Endothelial cell of umbilical vein (primary cell): ENCODE data around the gene TOMM6. TPM values are rescaled to one million over a fixed set of nuclear protein-coding genes. Genes with fewer than 3 reads are reported as not detected.

Experiments used
- BruUV-seq: library from RNA; stranded (reverse); fragments of 400-500 nt; replicated peaks from 2 replicates; lab custom pipeline; 2021; lab: Mats Ljungman, UMichigan
- CTCF ChIA-PET: fragments of 300-600, 350-600 bp; sonication (Branson Sonifier 250); formaldehyde crosslinking; loops from one replicate; lab custom pipeline; 2021; ENCODE audit warnings: antibody characterized with exemption, inconsistent platforms; lab: Charles Lee
- POLR2A ChIA-PET: fragments of 300-600, 350-600 bp; sonication (Branson Sonifier 250); formaldehyde crosslinking; loops from one replicate; lab custom pipeline; 2021; ENCODE audit warnings: antibody characterized with exemption, inconsistent platforms; lab: Charles Lee
- DNase-seq: peaks from one replicate; pipeline ENCODE4 v3.0.0-alpha.2; 2011; ENCODE audit warnings: low read depth, low spot score
- FAIRE-seq: peaks from 2 replicates; lab custom pipeline; 2011; peaks lifted over from hg19 to GRCh38; lab: Jason Lieb, UNC
- H2AFZ ChIP-seq: 2 replicates; pipeline ENCODE4 v1.6.0; 2012; ENCODE audit warnings: low read depth, low read length, control low read depth, inconsistent platforms
- H3K27ac ChIP-seq: 2 replicates; pipeline ENCODE4 v1.5.1; 2011; ENCODE audit warnings: low read depth, mild to moderate bottlenecking, control low read depth, low read length, moderate library complexity; ENCODE audit not compliant: insufficient read depth
- H3K27me3 ChIP-seq, 2 experiments: 2 replicates each; pipeline versions ENCODE4 v1.6.0 to v1.6.1; 2011; ENCODE audit warnings: low read length in 2 of 2, mixed read lengths in 1 of 2; ENCODE audit not compliant: control insufficient read depth in 2 of 2, insufficient read depth in 2 of 2
- H3K36me3 ChIP-seq, 2 experiments: 2 replicates in 1 of 2; 3 replicates in 1 of 2; pipeline ENCODE4 v1.5.1; 2011; ENCODE audit warnings: low read length in 2 of 2, mild to moderate bottlenecking in 1 of 2, moderate library complexity in 1 of 2; ENCODE audit not compliant: control insufficient read depth in 2 of 2, insufficient read depth in 2 of 2; ENCODE audit errors: extremely low read depth in 1 of 2
- H3K4me1 ChIP-seq: 3 replicates; pipeline ENCODE4 v1.5.1; 2011; ENCODE audit warnings: mild to moderate bottlenecking, low read length; ENCODE audit not compliant: control insufficient read depth, insufficient read depth; ENCODE audit errors: extremely low read depth
- H3K4me2 ChIP-seq: 2 replicates; pipeline ENCODE4 v1.6.1; 2011; ENCODE audit warnings: low read length, control low read depth, mixed read lengths; ENCODE audit not compliant: insufficient read depth
- H3K4me3 ChIP-seq, 3 experiments: fragments of 200-600 bp in 1 of 3; sonication (generic), shearing (Covaris generic) in 1 of 3; replicated peaks in 1 of 3; 2 replicates each; pipeline ENCODE4 v1.5.1; 2011 to 2016; ENCODE audit warnings: control low read depth in 3 of 3, low read length in 3 of 3, mild to moderate bottlenecking in 2 of 3, inconsistent platforms in 1 of 3, low read depth in 1 of 3, moderate library complexity in 1 of 3; ENCODE audit not compliant: insufficient read depth in 1 of 3
- H3K79me2 ChIP-seq: 2 replicates; pipeline ENCODE4 v1.6.0; 2012; ENCODE audit warnings: low read length, inconsistent platforms; ENCODE audit not compliant: control insufficient read depth, insufficient read depth
- H3K9ac ChIP-seq: replicated peaks from 2 replicates; pipeline ENCODE3; 2011; ENCODE audit warnings: low read length, control low read depth; ENCODE audit not compliant: insufficient read depth; ENCODE audit errors: extremely low read depth
- H3K9me1 ChIP-seq: replicated peaks from 3 replicates; pipeline ENCODE4 v1.6.0; 2011; ENCODE audit warnings: mild to moderate bottlenecking, low read length; ENCODE audit not compliant: control insufficient read depth, insufficient read depth; ENCODE audit errors: extremely low read depth
- H3K9me3 ChIP-seq: replicated peaks from 2 replicates; pipeline ENCODE4 v1.5.1; 2012; ENCODE audit warnings: low read length, inconsistent platforms; ENCODE audit not compliant: control insufficient read depth, insufficient read depth
- H4K20me1 ChIP-seq: replicated peaks from 2 replicates; pipeline ENCODE3; 2011; ENCODE audit warnings: mild to moderate bottlenecking, low read length; ENCODE audit not compliant: control insufficient read depth, insufficient read depth; ENCODE audit errors: extremely low read depth
- CTCF ChIP-seq, 2 donors: IDR thresholded peaks; 1 replicate in 1 of 2; 2 replicates in 1 of 2; pipeline ENCODE4 v1.5.1; 2011; ENCODE audit warnings: low read length in 2 of 2, mild to moderate bottlenecking in 2 of 2, moderate library complexity in 2 of 2, control low read depth in 1 of 2, inconsistent platforms in 1 of 2, low read depth in 1 of 2; ENCODE audit not compliant: insufficient read depth in 1 of 2; ENCODE audit errors: extremely low read depth in 1 of 2
- EZH2 ChIP-seq: IDR thresholded peaks from 2 replicates; pipeline ENCODE4 v1.6.1; 2012; ENCODE audit warnings: borderline replicate concordance, low read depth, mild to moderate bottlenecking, moderate library complexity, low read length, inconsistent platforms; ENCODE audit not compliant: severe bottlenecking
- FOS ChIP-seq: IDR thresholded peaks from 2 replicates; pipeline ENCODE4 v1.6.1; 2011; ENCODE audit warnings: mild to moderate bottlenecking, low read length, moderate library complexity, borderline replicate concordance; ENCODE audit not compliant: insufficient read depth
- GATA2 ChIP-seq: IDR thresholded peaks from 2 replicates; pipeline ENCODE4 v1.7.0; 2011; ENCODE audit warnings: low read depth, mild to moderate bottlenecking, moderate library complexity, mixed read lengths, low read length; ENCODE audit not compliant: insufficient read length, insufficient read depth
- JUN ChIP-seq: IDR thresholded peaks from 2 replicates; pipeline ENCODE4 v1.6.1; 2011; ENCODE audit warnings: borderline replicate concordance, low read depth; ENCODE audit not compliant: insufficient read length, insufficient read depth
- MAX ChIP-seq: IDR thresholded peaks from 2 replicates; pipeline ENCODE4 v1.6.1; 2011; ENCODE audit not compliant: insufficient read depth, insufficient read length
- MYC ChIP-seq: IDR thresholded peaks from one replicate; pipeline ENCODE4 v1.6.1; 2011; ENCODE audit warnings: mild to moderate bottlenecking, low read depth, low read length
- POLR2A ChIP-seq: IDR thresholded peaks from 2 replicates; pipeline ENCODE4 v1.6.1; 2012; ENCODE audit warnings: low read depth, mild to moderate bottlenecking, control low read depth, low read length
- POLR2AphosphoS5 ChIP-seq: IDR thresholded peaks from 2 replicates; pipeline ENCODE4 v1.6.1; 2012; ENCODE audit warnings: low read depth, mild to moderate bottlenecking, control low read depth, low read length, moderate library complexity; ENCODE audit not compliant: insufficient read depth
- dilution Hi-C: fragments of 300-500 bp; cut with MboI; formaldehyde crosslinking; loops from one replicate; pipeline ENCODE4 v1.15.0; 2019; ENCODE audit warnings: low sequenced_read_pairs; ENCODE audit not compliant: extremely low pct_ligation_motif_present
- intact Hi-C: fragments of 100-400 bp; cut with micrococcal nuclease; formaldehyde crosslinking; loops from one replicate; pipeline ENCODE4 v1.10.0; 2022
- polyA plus RNA-seq, 4 experiments: library from polyadenylated mRNA; depleted of rRNA in 3 of 4; stranded (reverse) in 3 of 4; unstranded in 1 of 4; fragments of >200 nt; gene quantifications; 2 replicates each; pipeline versions ENCODE4 v1.2.1 to v1.2.3, GENCODE V29; 2011 to 2012; ENCODE audit warnings: missing spikeins in 1 of 4
- total RNA-seq: library from RNA; stranded (reverse); gene quantifications from 2 replicates; pipeline ENCODE4 v1.2.3, GENCODE V29; 2021

The TOMM6 gene
- total and polyA plus RNA-seq, 2 donors (not counting 3 experiments of a cell fraction or from before 2014, with no cell fraction given): 233 to 527 TPM

GRCh38 chr6:41826343-41827022 is 39.0 kb downstream of the TOMM6 start:
- POLR2A ChIA-PET: no interaction called here
- no peak overlapping the region for H3K27ac ChIP-seq
- no peaks in the 10 kb centered on the region for H3K36me3 ChIP-seq
- CTCF ChIA-PET: interaction anchor here (1.3 kb wide), 1 partner anchor 25 kb away, joined by 3 read pairs; no protein-coding TSS in a partner anchor
- DNase-seq (no peak), FAIRE-seq (no peak)
- H2AFZ ChIP-seq: no peak overlapping the region
- H3K9me1 ChIP-seq: no peaks in the 10 kb centered on the region
- no peak overlapping the region for H3K9ac ChIP-seq
- peaks cover 14% of the 10 kb centered on the region for H3K4me1 ChIP-seq
- H3K9me3 ChIP-seq: no peaks in the 10 kb centered on the region
- H4K20me1 ChIP-seq: no peaks in the 10 kb centered on the region
- TF ChIP-seq FOS (no peak), MYC (no peak), JUN (no peak), POLR2A (no peak), EZH2 (no peak), CTCF (IDR thresholded peaks at IDR 0.05; ENCODE audit: extremely low read depth in 1 of 2, insufficient read depth in 1 of 2, low read depth in 1 of 2, low read length in 2 of 2) (no peak), GATA2 (no peak), POLR2AphosphoS5 (no peak), MAX (no peak)
- no TSS peak for BruUV-seq
- dilution Hi-C loops: no loop called here
- no peaks in the 10 kb centered on the region for H3K79me2 ChIP-seq
- H3K4me3 ChIP-seq: no peak overlapping the region
- H3K27me3 ChIP-seq: no peaks in the 10 kb centered on the region
- intact Hi-C loops: no loop called here
- H3K4me2 ChIP-seq: no peak overlapping the region
